Thymus (tissue), 11 donors: ENCODE measurements around the gene OMA1. TPM values are rescaled to one million over a fixed set of nuclear protein-coding genes. Genes with fewer than 3 reads are reported as not detected.
"Not testable (repeated sequence)": the region's sequence is repeated elsewhere in the genome, so short reads cannot be mapped to it uniquely, and the experiment has no call there.

ENCODE experiments used
- DNase-seq, 9 donors: peaks; one replicate each; pipeline ENCODE4 v3.0.0-alpha.2; 2013; ENCODE audit warnings: low spot score in 9 of 9, low read depth in 6 of 9, missing footprints in 1 of 9
- H3K27ac ChIP-seq, 2 donors: one replicate each; pipeline ENCODE4 v1.5.1; 2013; ENCODE audit warnings: control low read depth in 1 of 2, low read depth in 1 of 2, low read length in 1 of 2, mild to moderate bottlenecking in 1 of 2, moderate library complexity in 1 of 2
- H3K27me3 ChIP-seq, 2 donors: one replicate each; pipeline ENCODE4 v1.5.1; 2013; ENCODE audit warnings: low read length in 1 of 2; ENCODE audit not compliant: control insufficient read depth in 2 of 2, insufficient read depth in 1 of 2
- H3K36me3 ChIP-seq, 2 donors: one replicate each; pipeline ENCODE4 v1.5.1; 2013; ENCODE audit warnings: low read length in 1 of 2, mild to moderate bottlenecking in 1 of 2, moderate library complexity in 1 of 2; ENCODE audit not compliant: control insufficient read depth in 2 of 2, insufficient read depth in 2 of 2
- H3K4me1 ChIP-seq, 2 donors: one replicate each; pipeline ENCODE4 v1.5.1; 2013; ENCODE audit warnings: low read length in 2 of 2; ENCODE audit not compliant: control insufficient read depth in 2 of 2, insufficient read depth in 2 of 2
- H3K4me3 ChIP-seq, 2 donors: one replicate each; pipeline ENCODE4 v1.5.1; 2013; ENCODE audit warnings: low read length in 2 of 2, control low read depth in 1 of 2, mild to moderate bottlenecking in 1 of 2
- H3K9me3 ChIP-seq, 2 donors: one replicate each; pipeline ENCODE4 v1.5.1; 2013; ENCODE audit warnings: low read length in 1 of 2, mild to moderate bottlenecking in 1 of 2; ENCODE audit not compliant: control insufficient read depth in 2 of 2, insufficient read depth in 1 of 2
- WGBS: extraction: QIAGEN DNeasy Blood & Tissue Kit; methylation state at CpG from one replicate; pipeline ENCODE4 v1.1.7; 2013; 5-methylcytosine and 5-hydroxymethylcytosine counted together
- polyA plus RNA-seq: library from polyadenylated mRNA; stranded (reverse); fragments of 200-250 nt; gene quantifications from one replicate; pipeline ENCODE4 v1.2.3, GENCODE V29; 2013
- total RNA-seq: library from RNA; stranded (reverse); fragments of 120-200 nt; gene quantifications from one replicate; pipeline ENCODE4 v1.2.4, GENCODE V29; 2013
- donor health status: healthy.

OMA1 gene
- total and polyA plus RNA-seq, 2 donors = 36.0 to 53.8 TPM

GRCh38 chr1:58513956-58514355, 32.6 kb downstream of the OMA1 start:
- H3K27me3 ChIP-seq = no peaks in the 10 kb centered on the region
- no peaks in the 10 kb centered on the region for H3K4me1 ChIP-seq
- no peak for DNase-seq
- H3K36me3 ChIP-seq = peaks cover 0 to 4% of the 10 kb centered on the region in 2 donors
- H3K27ac ChIP-seq = no peak overlapping the region
- H3K9me3 ChIP-seq = no peaks in the 10 kb centered on the region
- H3K4me3 ChIP-seq = no peak overlapping the region

GRCh38 chr1:58508629-58509028, 37.9 kb downstream of the OMA1 start:
- no peaks in the 10 kb centered on the region for H3K9me3 ChIP-seq
- H3K36me3 ChIP-seq = peaks cover 11 to 12% of the 10 kb centered on the region in 2 donors
- 96% methylated on average over 3 of the region's 3 CpGs for WGBS
- H3K4me3 ChIP-seq = no peak overlapping the region
- no peaks in the 10 kb centered on the region for H3K27me3 ChIP-seq
- DNase-seq = no peak
- no peaks in the 10 kb centered on the region for H3K4me1 ChIP-seq
- no peak overlapping the region for H3K27ac ChIP-seq

GRCh38 chr1:58505286-58505685, 41.2 kb downstream of the OMA1 start:
- H3K27ac ChIP-seq = no peak overlapping the region
- H3K36me3 ChIP-seq = peaks cover 10 to 14% of the 10 kb centered on the region in 2 donors
- H3K4me3 ChIP-seq = no peak overlapping the region
- no peaks in the 10 kb centered on the region for H3K27me3 ChIP-seq
- H3K9me3 ChIP-seq = no peaks in the 10 kb centered on the region
- 85% methylated on average over 4 of the region's 4 CpGs for WGBS
- no peaks in the 10 kb centered on the region for H3K4me1 ChIP-seq
- no peak for DNase-seq

- no peaks in the 10 kb centered on the region for H3K27me3 ChIP-seq
- H3K9me3 ChIP-seq = no peaks in the 10 kb centered on the region
- no peak overlapping the region for H3K27ac ChIP-seq
- no peak overlapping the region for H3K4me3 ChIP-seq
- H3K4me1 ChIP-seq = no peaks in the 10 kb centered on the region
- H3K36me3 ChIP-seq = peaks cover 3 to 7% of the 10 kb centered on the region in 2 donors
- DNase-seq = no peak
These were observed 44.0 kb downstream of the OMA1 start for GRCh38 chr1:58502519-58502918.

DNA sequence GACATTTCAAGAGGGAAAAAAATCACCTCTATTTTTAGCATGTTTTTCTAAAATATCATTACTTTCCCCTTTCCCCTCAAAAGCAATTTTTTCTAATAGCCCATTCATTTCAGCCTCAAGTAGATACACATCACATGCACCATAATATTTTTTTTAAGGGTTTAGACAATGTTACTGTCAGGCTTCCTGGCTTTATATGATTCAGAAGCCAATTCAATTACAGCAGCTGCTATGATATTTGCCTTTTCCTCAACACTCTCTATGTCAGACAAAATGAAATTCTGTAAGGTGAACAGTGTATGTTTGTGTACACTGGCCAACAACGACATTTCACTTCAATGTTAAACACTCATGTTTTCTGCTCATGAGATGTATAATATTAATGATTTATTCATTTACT, 46.5 kb downstream of the OMA1 start:
- Histone ChIP-seq H3K9me3 (no peaks in the 10 kb centered on the region), H3K4me1 (no peaks in the 10 kb centered on the region), H3K4me3 (no peak overlapping the region), H3K27ac (no peak overlapping the region), H3K27me3 (no peaks in the 10 kb centered on the region), H3K36me3 (peaks cover 3 to 7% of the 10 kb centered on the region in 2 donors)
- WGBS = 94% methylated on average over 1 of the region's 1 CpG
- DNase-seq = no peak

GRCh38 chr1:58497499-58497898, 49.0 kb downstream of the OMA1 start:
- no peak overlapping the region for H3K27ac ChIP-seq
- peaks cover 0 to 3% of the 10 kb centered on the region in 2 donors for H3K36me3 ChIP-seq
- WGBS = 80% methylated on average over 4 of the region's 4 CpGs
- H3K9me3 ChIP-seq = no peaks in the 10 kb centered on the region
- DNase-seq = no peak
- H3K4me3 ChIP-seq = no peak overlapping the region
- no peaks in the 10 kb centered on the region for H3K4me1 ChIP-seq
- H3K27me3 ChIP-seq = no peaks in the 10 kb centered on the region

DNA sequence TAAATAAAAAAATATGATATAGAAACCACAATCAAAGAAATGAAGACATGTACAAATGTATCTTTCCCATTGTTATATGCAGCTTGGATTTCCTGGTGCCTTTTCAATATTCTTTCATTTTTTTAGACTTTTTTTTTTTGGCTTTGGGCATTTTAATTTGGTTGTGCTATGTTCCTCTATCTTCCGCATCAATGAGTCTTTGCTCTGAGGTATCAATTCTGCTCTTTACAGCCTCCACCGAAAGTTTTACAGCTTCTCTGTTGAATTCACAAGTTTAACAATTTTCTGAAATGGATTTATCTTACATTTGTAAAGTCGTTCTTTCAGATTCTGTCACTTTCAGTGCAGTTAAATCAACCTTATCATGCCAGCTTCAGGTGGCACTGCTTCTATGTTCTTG, 50.5 kb downstream of the OMA1 start:
- no peak overlapping the region for H3K27ac ChIP-seq

DNA sequence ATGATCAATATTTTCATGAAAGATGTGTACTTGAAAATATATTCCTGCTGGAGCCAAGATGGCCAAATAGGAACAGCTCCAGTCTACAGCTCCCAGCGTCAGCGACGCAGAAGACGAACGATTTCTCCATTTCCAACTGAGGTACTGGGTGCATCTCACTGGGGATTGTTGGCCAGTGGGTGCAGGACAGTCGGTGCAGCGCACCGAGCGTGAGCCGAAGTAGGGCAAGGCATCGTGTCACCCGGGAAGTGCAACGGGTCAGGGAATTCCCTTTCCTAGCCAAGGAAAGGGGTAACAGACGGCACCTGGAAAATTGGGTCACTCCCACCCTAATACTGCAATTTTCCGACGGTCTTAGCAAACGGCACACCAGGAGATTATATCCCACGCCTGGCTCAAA, 57.6 kb downstream of the OMA1 start:
- not testable (repeated sequence) for H3K27ac ChIP-seq, H3K9me3 ChIP-seq, H3K4me3 ChIP-seq, H3K4me1 ChIP-seq, H3K27me3 ChIP-seq, H3K36me3 ChIP-seq, DNase-seq
- WGBS = over 99% methylated on average over 18 of the region's 18 CpGs

More for the DNA sequence above, 50.5 kb downstream of the OMA1 start:
- 98% methylated on average over 3 of the region's 3 CpGs for WGBS
- no peaks in the 10 kb centered on the region for H3K36me3 ChIP-seq
- H3K27me3 ChIP-seq = no peaks in the 10 kb centered on the region
- H3K4me1 ChIP-seq = no peaks in the 10 kb centered on the region
- DNase-seq = no peak
- H3K4me3 ChIP-seq = no peak overlapping the region
- H3K9me3 ChIP-seq = no peaks in the 10 kb centered on the region

DNA sequence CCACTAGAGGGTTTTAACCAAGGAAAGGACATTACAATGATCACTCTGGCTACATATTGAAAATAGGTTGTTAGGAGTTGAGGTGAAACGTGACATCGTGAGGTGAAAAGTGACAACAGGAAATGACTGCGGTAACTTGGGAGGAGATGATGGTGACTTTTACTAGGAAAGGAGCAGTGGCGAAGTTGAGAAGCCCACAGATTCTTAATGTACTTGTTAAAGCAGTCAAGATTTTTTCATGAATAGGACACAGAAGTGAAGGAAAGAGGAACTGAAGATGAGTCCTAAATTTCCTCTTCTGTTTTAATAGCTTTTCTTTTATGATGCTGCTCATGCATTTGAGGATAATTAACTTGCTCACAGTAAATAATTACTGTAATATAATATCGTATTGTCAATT, 59.5 kb downstream of the OMA1 start:
- WGBS = 95% methylated on average over 5 of the region's 5 CpGs
- Histone ChIP-seq H3K36me3 (peaks cover 0 to 3% of the 10 kb centered on the region in 2 donors), H3K4me1 (no peaks in the 10 kb centered on the region), H3K27ac (no peak overlapping the region), H3K9me3 (no peaks in the 10 kb centered on the region), H3K4me3 (no peak overlapping the region), H3K27me3 (no peaks in the 10 kb centered on the region)
- DNase-seq = peak in 1 of 9 donors; percentile 2

DNA sequence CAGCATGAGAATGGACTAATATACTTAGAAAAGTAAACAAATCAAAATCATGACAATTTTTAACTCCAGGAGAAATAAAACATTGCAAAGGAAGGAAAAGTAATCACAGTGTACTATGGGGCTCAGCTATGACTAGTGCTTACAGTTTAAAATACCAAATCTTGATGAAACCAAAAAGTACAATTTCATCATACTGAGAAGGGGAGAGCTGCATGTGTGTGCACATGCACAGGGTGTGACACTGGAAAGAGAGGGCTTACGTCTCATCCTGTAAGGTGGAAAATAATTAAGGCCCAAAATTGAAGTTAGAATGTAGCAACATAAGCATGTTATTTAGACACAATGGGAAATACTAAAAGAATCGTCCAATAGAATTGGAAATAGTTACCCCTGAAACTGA, 64.6 kb downstream of the OMA1 start:
- Histone ChIP-seq H3K27me3 (no peaks in the 10 kb centered on the region), H3K36me3 (peaks cover 0 to 4% of the 10 kb centered on the region in 2 donors)
- WGBS = 98% methylated on average over 2 of the region's 2 CpGs

More for the DNA sequence above, 64.6 kb downstream of the OMA1 start:
- Histone ChIP-seq H3K9me3 (no peaks in the 10 kb centered on the region), H3K4me1 (no peaks in the 10 kb centered on the region), H3K4me3 (no peak overlapping the region), H3K27ac (no peak overlapping the region)
- no peak for DNase-seq
